Activated B cell treated with CpG ODN at 0.5 μM for 24 hours (primary cell): Measurements from ENCODE around the gene COQ8A. TPM values are rescaled to one million over a fixed set of nuclear protein-coding genes. Genes with fewer than 3 reads are reported as not detected.

Experiments
- ATAC-seq: fragments of 200-7000 bp; cut with Tn5 transposase; one replicate; pipeline ENCODE4 v1.10.0; 2021; ENCODE audit warnings: low read depth, mild to moderate bottlenecking, moderate library complexity
- CTCF ChIA-PET: fragments of 350-600 bp; sonication (Branson Sonifier 250); formaldehyde crosslinking; loops from one replicate; lab custom pipeline; 2021; ENCODE audit warnings: antibody characterized with exemption; lab: Charles Lee
- POLR2A ChIA-PET: fragments of 350-600 bp; sonication (Branson Sonifier 250); formaldehyde crosslinking; loops from one replicate; lab custom pipeline; 2021; ENCODE audit warnings: antibody characterized with exemption; lab: Charles Lee
- DNase-seq: peaks from one replicate; pipeline ENCODE4 v3.0.0; 2022
- H3K27ac Mint-ChIP-seq: one replicate; pipeline ENCODE4 v1.8.0; 2020; ENCODE audit warnings: mixed read lengths
- H3K27me3 Mint-ChIP-seq: one replicate; pipeline ENCODE4 v1.8.0; 2021; ENCODE audit warnings: mixed read lengths
- H3K36me3 Mint-ChIP-seq: one replicate; pipeline ENCODE4 v1.8.0; 2021; ENCODE audit warnings: low read depth, mixed read lengths
- H3K4me1 Mint-ChIP-seq: one replicate; pipeline ENCODE4 v1.8.0; 2021; ENCODE audit warnings: mixed read lengths
- H3K4me3 Mint-ChIP-seq: one replicate; pipeline ENCODE4 v1.8.0; 2020; ENCODE audit warnings: mild to moderate bottlenecking, mixed read lengths
- H3K9me3 Mint-ChIP-seq: one replicate; pipeline ENCODE4 v1.8.0; 2020; ENCODE audit warnings: mixed read lengths
- intact Hi-C: fragments of 100-400 bp; cut with micrococcal nuclease; formaldehyde crosslinking; loops from one replicate; pipeline ENCODE4 v1.15.1; 2024
- total RNA-seq: library from RNA; stranded (reverse); gene quantifications from 2 replicates; pipeline ENCODE4 v1.2.3, GENCODE V29; 2022
- TF ChIP-seq, protein P1 (sequence below): fragments of 200-600 bp; IDR thresholded peaks from one replicate; pipeline ENCODE4 v1.8.0; 2022; ENCODE audit warnings: antibody characterized with exemption, mild to moderate bottlenecking

The COQ8A gene
- total RNA-seq: 24.7 and 28.5 TPM in 2 replicates

GRCh38 chr1:226940029-226940805, at the start of gene COQ8A:
COQ8A (plus strand) TSS chr1:226940294; CDS start chr1:226961386, 21,092 bp downstream.
- no peaks in the 10 kb centered on the region for H3K27me3 Mint-ChIP-seq
- TF ChIP-seq, protein P1, sequence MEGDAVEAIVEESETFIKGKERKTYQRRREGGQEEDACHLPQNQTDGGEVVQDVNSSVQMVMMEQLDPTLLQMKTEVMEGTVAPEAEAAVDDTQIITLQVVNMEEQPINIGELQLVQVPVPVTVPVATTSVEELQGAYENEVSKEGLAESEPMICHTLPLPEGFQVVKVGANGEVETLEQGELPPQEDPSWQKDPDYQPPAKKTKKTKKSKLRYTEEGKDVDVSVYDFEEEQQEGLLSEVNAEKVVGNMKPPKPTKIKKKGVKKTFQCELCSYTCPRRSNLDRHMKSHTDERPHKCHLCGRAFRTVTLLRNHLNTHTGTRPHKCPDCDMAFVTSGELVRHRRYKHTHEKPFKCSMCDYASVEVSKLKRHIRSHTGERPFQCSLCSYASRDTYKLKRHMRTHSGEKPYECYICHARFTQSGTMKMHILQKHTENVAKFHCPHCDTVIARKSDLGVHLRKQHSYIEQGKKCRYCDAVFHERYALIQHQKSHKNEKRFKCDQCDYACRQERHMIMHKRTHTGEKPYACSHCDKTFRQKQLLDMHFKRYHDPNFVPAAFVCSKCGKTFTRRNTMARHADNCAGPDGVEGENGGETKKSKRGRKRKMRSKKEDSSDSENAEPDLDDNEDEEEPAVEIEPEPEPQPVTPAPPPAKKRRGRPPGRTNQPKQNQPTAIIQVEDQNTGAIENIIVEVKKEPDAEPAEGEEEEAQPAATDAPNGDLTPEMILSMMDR: no peak
- H3K9me3 Mint-ChIP-seq: peaks cover 4% of the 10 kb centered on the region
- H3K4me1 Mint-ChIP-seq: peaks cover 49% of the 10 kb centered on the region
- intact Hi-C loops: loop anchor here (1.0 to 5.0 kb wide), 6 partner anchors 51 to 1227 kb away; partner anchors contain the start of genes IBA57, ITPKB, JMJD4 and PARP1
- H3K27ac Mint-ChIP-seq: peak within 1 kb of the TSS; percentile 96
- ChIA-PET POLR2A (interaction anchor here (0.6 to 3.2 kb wide), 8 partner anchors 10 to 286 kb away, joined by 3 to 23 read pairs (median 4); no protein-coding TSS in a partner anchor), CTCF (no interaction called here)
- peak; percentile 97 for DNase-seq
- H3K4me3 Mint-ChIP-seq: peak within 1 kb of the TSS; percentile 89
- peak; percentile 93 for ATAC-seq
- peaks cover 1% of the 10 kb centered on the region for H3K36me3 Mint-ChIP-seq

DNA sequence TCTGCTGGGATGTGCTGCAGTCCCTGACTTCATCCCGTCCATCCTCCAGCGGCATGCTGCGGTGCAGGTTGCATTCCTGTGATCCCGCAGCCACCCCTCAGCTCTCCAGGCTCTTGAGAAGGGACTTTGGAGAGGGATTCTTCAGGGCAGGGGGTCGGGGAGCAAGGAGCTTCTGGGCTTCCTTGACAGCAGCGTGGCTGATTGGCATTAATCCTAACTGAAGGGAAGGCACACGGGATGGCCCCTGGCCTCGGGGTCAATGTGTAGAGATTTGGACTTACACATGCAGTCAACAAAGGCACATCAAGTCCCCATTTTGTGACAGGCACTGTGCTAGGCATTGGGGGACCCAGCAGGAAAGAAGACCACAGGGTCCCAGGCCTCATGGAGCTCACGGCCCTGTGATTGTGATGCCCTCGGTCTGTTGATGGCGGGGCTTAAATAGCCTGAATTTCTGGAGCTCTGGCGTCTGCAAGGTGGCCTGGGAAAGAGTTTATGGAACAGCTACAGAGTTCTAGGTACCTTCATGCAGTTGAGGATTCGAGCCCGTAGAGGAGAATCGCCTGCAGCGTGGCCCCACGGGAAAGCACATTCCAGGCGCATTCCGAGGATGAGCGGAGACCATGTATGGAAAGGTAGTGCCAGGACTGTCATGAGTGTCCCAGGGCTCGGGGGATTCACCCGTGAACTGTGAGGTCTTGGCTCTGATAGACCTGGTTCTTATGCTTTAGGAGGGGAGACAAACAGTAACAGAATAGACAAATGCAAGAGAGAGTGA, 49.6 kb upstream of the COQ8A start:
- ChIA-PET CTCF (no interaction called here), POLR2A (interaction anchor here (1.0 kb wide), 1 partner anchor 10 kb away, joined by 3 read pairs; no protein-coding TSS in a partner anchor)
- DNase-seq: no peak
- TF ChIP-seq, protein P1: no peak
- Mint-ChIP-seq H3K4me1 (peaks cover 11% of the 10 kb centered on the region), H3K9me3 (no peaks in the 10 kb centered on the region), H3K4me3 (no peak overlapping the region), H3K27me3 (no peaks in the 10 kb centered on the region), H3K27ac (no peak overlapping the region), H3K36me3 (peaks cover 40% of the 10 kb centered on the region)
- intact Hi-C loops: no loop called here
- no peak for ATAC-seq

DNA sequence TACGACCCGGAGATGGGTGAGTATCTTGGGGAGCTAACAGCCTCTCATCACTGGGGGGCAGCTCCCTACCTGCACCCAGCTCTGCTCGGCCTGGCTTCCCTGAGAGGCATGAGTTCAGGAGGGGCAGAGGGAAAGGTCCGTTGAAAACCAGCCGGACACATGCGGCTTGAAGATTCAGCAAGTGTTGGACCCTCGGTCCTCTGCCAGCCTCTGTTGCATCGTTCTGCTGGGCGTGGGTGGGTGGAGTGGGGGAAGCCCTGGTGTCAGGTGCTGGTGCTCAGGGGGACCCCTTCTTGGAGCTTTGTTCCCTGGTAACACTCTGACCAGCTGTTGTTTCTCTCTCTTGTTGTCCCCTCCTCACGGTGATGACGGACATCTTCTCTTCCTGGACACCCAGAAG, 48.7 kb upstream of the COQ8A start:
- CTCF ChIA-PET: no interaction called here
- intact Hi-C loops: no loop called here
- Mint-ChIP-seq H3K9me3 (no peaks in the 10 kb centered on the region), H3K27ac (no peak overlapping the region), H3K27me3 (no peaks in the 10 kb centered on the region), H3K4me1 (peaks cover 3% of the 10 kb centered on the region), H3K4me3 (no peak overlapping the region), H3K36me3 (peaks cover 41% of the 10 kb centered on the region)
- POLR2A ChIA-PET: no interaction called here
- ATAC-seq: no peak
- TF ChIP-seq, protein P1: no peak
- DNase-seq: no peak

DNA sequence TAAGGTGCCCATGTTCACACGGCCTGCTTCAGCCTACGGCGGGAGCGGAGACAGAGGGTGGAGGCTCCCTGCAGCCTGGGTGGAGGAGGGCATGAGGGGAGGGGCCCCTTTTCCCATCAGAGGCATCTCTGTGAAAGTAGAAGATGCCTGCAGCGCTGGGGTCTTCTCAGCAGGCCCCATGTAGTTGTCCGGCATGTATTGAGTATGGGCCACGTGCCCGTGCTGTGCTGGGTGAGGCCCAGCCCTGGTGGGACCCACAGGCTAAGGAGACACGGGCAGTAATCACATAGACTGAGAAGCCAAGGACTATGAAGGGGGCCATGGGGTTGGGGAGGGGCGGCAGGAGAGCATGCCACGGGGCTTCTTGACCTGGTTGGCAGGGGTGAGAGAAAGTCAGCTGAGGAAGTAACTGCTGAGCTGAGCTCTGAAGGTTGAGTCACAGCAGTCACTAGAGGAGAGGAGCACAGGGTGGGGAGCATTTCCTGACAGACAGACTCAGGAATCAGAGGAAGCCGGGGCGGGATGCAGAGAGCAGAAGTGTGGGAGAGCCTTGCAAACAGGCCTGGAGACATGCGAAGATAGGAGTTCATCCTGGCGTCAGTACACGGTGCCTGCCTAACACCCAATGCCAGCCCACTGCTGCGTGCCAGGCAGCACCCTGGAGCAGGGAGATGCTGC, 48.1 kb upstream of the COQ8A start:
- ATAC-seq (no peak), DNase-seq (no peak)
- intact Hi-C loops: no loop called here
- no peak overlapping the region for H3K27ac Mint-ChIP-seq
- no peak overlapping the region for H3K4me3 Mint-ChIP-seq
- H3K9me3 Mint-ChIP-seq: no peaks in the 10 kb centered on the region
- H3K27me3 Mint-ChIP-seq: no peaks in the 10 kb centered on the region
- H3K4me1 Mint-ChIP-seq: no peaks in the 10 kb centered on the region
- CTCF ChIA-PET: no interaction called here
- TF ChIP-seq, protein P1: no peak
- peaks cover 42% of the 10 kb centered on the region for H3K36me3 Mint-ChIP-seq
- POLR2A ChIA-PET: no interaction called here
